ENCODE data around the gene TDRD12. TPM values are rescaled to one million over a fixed set of nuclear protein-coding genes. Genes with fewer than 3 reads are reported as not detected.

Gene TDRD12
- polyA plus RNA-seq, 1 donor (not counting 4 experiments of a cell fraction or from before 2014, with no cell fraction given): 0.04 TPM

- Histone ChIP-seq H3K27me3 (ENCODE audit: control insufficient read depth, extremely low read depth, insufficient read depth, low read length) (no peaks in the 10 kb centered on the region), H3K4me1 (ENCODE audit: control insufficient read depth, extremely low read depth, insufficient read depth, low read length) (no peaks in the 10 kb centered on the region), H2AFZ (ENCODE audit: control insufficient read depth, low read length) (no peak overlapping the region), H4K20me1 (ENCODE audit: control insufficient read depth, extremely low read depth, insufficient read depth, low read length) (no peaks in the 10 kb centered on the region), H3K27ac (ENCODE audit: control insufficient read depth, insufficient read depth, low read length) (no peak overlapping the region), H3K36me3 (ENCODE audit: control insufficient read depth in 2 of 2, extremely low read depth in 1 of 2, insufficient read depth in 2 of 2, low read length in 2 of 2) (no peaks in the 10 kb centered on the region), H3K4me3 (ENCODE audit: control insufficient read depth in 2 of 3, extremely low read depth in 1 of 3, insufficient read depth in 2 of 3, low read depth in 1 of 3, low read length in 3 of 3) (no peak overlapping the region), H3K9ac (ENCODE audit: control insufficient read depth, extremely low read depth, insufficient read depth, low read length) (no peak overlapping the region), H3K4me2 (ENCODE audit: control insufficient read depth, extremely low read depth, insufficient read depth, low read depth, low read length) (no peak overlapping the region), H3K9me1 (ENCODE audit: control insufficient read depth, extremely low read depth, insufficient read depth, low read length) (no peaks in the 10 kb centered on the region), H3K9me3 (ENCODE audit: control insufficient read depth, low read depth, low read length) (no peaks in the 10 kb centered on the region), H3K79me2 (ENCODE audit: control insufficient read depth, insufficient read depth, low read length) (no peaks in the 10 kb centered on the region)
- dilution Hi-C loops (cut with MboI; ENCODE audit: extremely low pct_ligation_motif_present, low sequenced_read_pairs): no loop called here
- no peak for DNase-seq (ENCODE audit: low read depth, low spot score)
- no peak for FAIRE-seq
- no peak for TF ChIP-seq EZH2 (IDR thresholded peaks at IDR 0.05; ENCODE audit: low read length)
Observed at GRCh38 chr19:32872391-32872790, 152.8 kb downstream of the TDRD12 start.

GRCh38 chr19:32873247-32873959 lies 153.8 kb downstream of the TDRD12 start:
- no peaks in the 10 kb centered on the region for H3K9me1 ChIP-seq (ENCODE audit: control insufficient read depth, extremely low read depth, insufficient read depth, low read length)
- FAIRE-seq (no peak), DNase-seq (ENCODE audit: low read depth, low spot score) (no peak)
- no peaks in the 10 kb centered on the region for H3K27me3 ChIP-seq (ENCODE audit: control insufficient read depth, extremely low read depth, insufficient read depth, low read length)
- dilution Hi-C loops (cut with MboI; ENCODE audit: extremely low pct_ligation_motif_present, low sequenced_read_pairs): no loop called here
- H4K20me1 ChIP-seq (ENCODE audit: control insufficient read depth, extremely low read depth, insufficient read depth, low read length): no peaks in the 10 kb centered on the region
- H2AFZ ChIP-seq (ENCODE audit: control insufficient read depth, low read length): no peak overlapping the region
- no peaks in the 10 kb centered on the region for H3K9me3 ChIP-seq (ENCODE audit: control insufficient read depth, low read depth, low read length)
- H3K36me3 ChIP-seq (ENCODE audit: control insufficient read depth in 2 of 2, extremely low read depth in 1 of 2, insufficient read depth in 2 of 2, low read length in 2 of 2): peaks cover 0 to 2% of the 10 kb centered on the region in 2 experiments
- no peaks in the 10 kb centered on the region for H3K4me1 ChIP-seq (ENCODE audit: control insufficient read depth, extremely low read depth, insufficient read depth, low read length)
- no peak for TF ChIP-seq EZH2 (IDR thresholded peaks at IDR 0.05; ENCODE audit: low read length)
- no peak overlapping the region for H3K27ac ChIP-seq (ENCODE audit: control insufficient read depth, insufficient read depth, low read length)
- H3K9ac ChIP-seq (ENCODE audit: control insufficient read depth, extremely low read depth, insufficient read depth, low read length): no peak overlapping the region
- H3K4me3 ChIP-seq (ENCODE audit: control insufficient read depth in 2 of 3, extremely low read depth in 1 of 3, insufficient read depth in 2 of 3, low read depth in 1 of 3, low read length in 3 of 3): no peak overlapping the region
- H3K79me2 ChIP-seq (ENCODE audit: control insufficient read depth, insufficient read depth, low read length): no peaks in the 10 kb centered on the region
- H3K4me2 ChIP-seq (ENCODE audit: control insufficient read depth, extremely low read depth, insufficient read depth, low read depth, low read length): no peak overlapping the region

GRCh38 chr19:32874605-32875004 lies 155.0 kb downstream of the TDRD12 start:
- H3K36me3 ChIP-seq (ENCODE audit: control insufficient read depth in 2 of 2, extremely low read depth in 1 of 2, insufficient read depth in 2 of 2, low read length in 2 of 2): peaks cover 0 to 2% of the 10 kb centered on the region in 2 experiments
- dilution Hi-C loops (cut with MboI; ENCODE audit: extremely low pct_ligation_motif_present, low sequenced_read_pairs): loop anchor here (25.0 kb wide), 1 partner anchor 87 kb away; no protein-coding TSS in a partner anchor
- no peak overlapping the region for H3K4me2 ChIP-seq (ENCODE audit: control insufficient read depth, extremely low read depth, insufficient read depth, low read depth, low read length)
- no peak overlapping the region for H2AFZ ChIP-seq (ENCODE audit: control insufficient read depth, low read length)
- no peak for TF ChIP-seq CTCF (optimal IDR thresholded peaks at IDR 0.05 in 1 of 3, IDR thresholded peaks at IDR 0.05 in 1 of 3, conservative IDR thresholded peaks at IDR 0.05 in 1 of 3; ENCODE audit: extremely low read depth in 1 of 3, insufficient read depth in 2 of 3, low read length in 3 of 3)
- TF ChIP-seq EZH2 (IDR thresholded peaks at IDR 0.05; ENCODE audit: low read length): no peak
- DNase-seq (ENCODE audit: low read depth, low spot score) (no peak), FAIRE-seq (no peak)
- no peaks in the 10 kb centered on the region for H4K20me1 ChIP-seq (ENCODE audit: control insufficient read depth, extremely low read depth, insufficient read depth, low read length)
- H3K79me2 ChIP-seq (ENCODE audit: control insufficient read depth, insufficient read depth, low read length): no peaks in the 10 kb centered on the region
- H3K9me3 ChIP-seq (ENCODE audit: control insufficient read depth, low read depth, low read length): no peaks in the 10 kb centered on the region
- no peaks in the 10 kb centered on the region for H3K27me3 ChIP-seq (ENCODE audit: control insufficient read depth, extremely low read depth, insufficient read depth, low read length)
- H3K9ac ChIP-seq (ENCODE audit: control insufficient read depth, extremely low read depth, insufficient read depth, low read length): no peak overlapping the region
- H3K4me1 ChIP-seq (ENCODE audit: control insufficient read depth, extremely low read depth, insufficient read depth, low read length): no peaks in the 10 kb centered on the region
- no peaks in the 10 kb centered on the region for H3K9me1 ChIP-seq (ENCODE audit: control insufficient read depth, extremely low read depth, insufficient read depth, low read length)
- no peak overlapping the region for H3K27ac ChIP-seq (ENCODE audit: control insufficient read depth, insufficient read depth, low read length)
- no peak overlapping the region for H3K4me3 ChIP-seq (ENCODE audit: control insufficient read depth in 2 of 3, extremely low read depth in 1 of 3, insufficient read depth in 2 of 3, low read depth in 1 of 3, low read length in 3 of 3)
